Endodermal cell (in vitro differentiated cells): ENCODE results near the gene ERCC5. TPM values are rescaled to one million over a fixed set of nuclear protein-coding genes. Genes with fewer than 3 reads are reported as not detected.

Source experiments
- DNase-seq: peaks from one replicate; pipeline ENCODE4 v3.0.0-alpha.2; 2017
- H3K27ac ChIP-seq: 2 replicates; pipeline ENCODE4 v1.5.1; 2013; ENCODE audit warnings: mild to moderate bottlenecking, low read depth, low read length, moderate library complexity
- H3K27me3 ChIP-seq: 2 replicates; pipeline ENCODE4 v1.6.1; 2013; ENCODE audit warnings: mild to moderate bottlenecking, low read length, moderate library complexity; ENCODE audit not compliant: insufficient read depth, control insufficient read depth, poor library complexity, severe bottlenecking
- H3K36me3 ChIP-seq: 2 replicates; pipeline ENCODE4 v1.7.0; 2013; ENCODE audit warnings: mild to moderate bottlenecking, low read length, moderate library complexity; ENCODE audit not compliant: control insufficient read depth, insufficient read depth
- H3K4me1 ChIP-seq: one replicate; pipeline ENCODE4 v1.7.0; 2013; ENCODE audit warnings: low read length; ENCODE audit not compliant: control insufficient read depth, insufficient read depth
- H3K4me3 ChIP-seq: 2 replicates; pipeline ENCODE4 v1.5.1; 2013; ENCODE audit warnings: mild to moderate bottlenecking, low read length, moderate library complexity
- H3K9ac ChIP-seq: 2 replicates; pipeline ENCODE4 v1.6.1; 2013; ENCODE audit warnings: mild to moderate bottlenecking, low read length, moderate library complexity; ENCODE audit not compliant: poor library complexity, severe bottlenecking; ENCODE audit errors: extremely low read depth
- H3K9me3 ChIP-seq: 2 replicates; pipeline ENCODE4 v1.6.1; 2013; ENCODE audit warnings: mild to moderate bottlenecking, low read length, moderate library complexity; ENCODE audit not compliant: control insufficient read depth
- H3K27ac Mint-ChIP-seq: 2 replicates; pipeline ENCODE4 v1.8.0; 2020; ENCODE audit warnings: mixed read lengths
- H3K27me3 Mint-ChIP-seq: 2 replicates; pipeline ENCODE4 v1.8.0; 2021; ENCODE audit warnings: mild to moderate bottlenecking, mixed read lengths; ENCODE audit not compliant: insufficient read depth
- H3K36me3 Mint-ChIP-seq: 2 replicates; pipeline ENCODE4 v1.8.0; 2020; ENCODE audit warnings: low read depth, mixed read lengths
- H3K4me1 Mint-ChIP-seq: 2 replicates; pipeline ENCODE4 v1.8.0; 2020; ENCODE audit warnings: mixed read lengths
- H3K4me3 Mint-ChIP-seq: 2 replicates; pipeline ENCODE4 v1.8.0; 2020; ENCODE audit warnings: mild to moderate bottlenecking, moderate library complexity, mixed read lengths
- H3K9me3 Mint-ChIP-seq: 2 replicates; pipeline ENCODE4 v1.8.0; 2020; ENCODE audit warnings: mild to moderate bottlenecking, mixed read lengths
- WGBS, 2 experiments: methylation state at CpG; one replicate each; pipeline versions ENCODE4 v1.1.5 to v1.1.7; 2013; ENCODE audit warnings: missing lambda C conversion rate in 2 of 2, mixed read lengths in 1 of 2; ENCODE audit not compliant: insufficient coverage in 1 of 2, insufficient read length in 1 of 2; 5-methylcytosine and 5-hydroxymethylcytosine counted together
- total RNA-seq, 2 donors: library from RNA; stranded (reverse); fragmentation: NEBNext Ultra II Directional in 1 of 2; extraction: Animal tissue kit (Norgen Biotek cat#: 25700) in 1 of 2; gene quantifications; 2 replicates in 1 of 2; 3 replicates in 1 of 2; pipeline ENCODE4 v1.2.1, GENCODE V29; 2021
- TF ChIP-seq, protein P1 (sequence below): fragments of 200-600 bp; sonication (generic); conservative IDR thresholded peaks from 2 replicates; pipeline ENCODE4 v1.5.0; 2021; ENCODE audit warnings: antibody characterized with exemption, mild to moderate bottlenecking

ERCC5 gene
- total RNA-seq, 2 donors from 2014 or later = 22.4 to 26.7 TPM

DNA sequence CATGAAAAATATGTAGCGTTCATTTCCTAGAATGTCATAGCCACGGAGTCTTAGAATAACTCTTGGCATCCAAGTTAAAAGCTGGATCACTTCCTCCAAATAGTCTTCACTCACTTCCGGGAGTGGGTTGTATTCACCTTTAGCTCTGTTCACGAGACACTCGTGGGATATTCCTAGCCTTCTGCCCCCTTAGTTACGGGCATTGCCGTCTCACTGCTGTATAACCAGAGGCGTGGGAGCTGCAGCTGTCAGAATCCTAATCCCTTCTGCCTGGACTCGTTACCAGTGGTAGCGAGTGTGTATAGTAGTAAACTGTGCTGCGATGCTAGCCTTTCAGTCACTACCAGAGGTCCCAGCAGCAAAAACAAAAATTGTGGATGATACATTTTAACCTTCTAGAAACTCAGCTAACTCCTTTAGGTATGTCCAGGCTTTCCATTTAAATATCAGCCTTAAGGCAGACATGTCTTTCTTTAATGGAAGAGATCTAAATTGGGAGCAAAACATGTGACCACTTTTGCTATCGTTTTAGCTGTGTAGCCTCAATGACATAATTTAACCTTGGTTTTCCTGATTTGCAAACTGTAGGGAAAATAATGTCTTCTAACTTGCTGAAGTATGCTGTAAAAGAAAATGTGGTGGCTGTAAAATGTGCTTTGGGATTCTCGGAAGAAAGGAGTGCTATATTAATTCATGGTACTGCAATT lies 34.1 kb downstream of the ERCC5 start:
- TF ChIP-seq, protein P1, sequence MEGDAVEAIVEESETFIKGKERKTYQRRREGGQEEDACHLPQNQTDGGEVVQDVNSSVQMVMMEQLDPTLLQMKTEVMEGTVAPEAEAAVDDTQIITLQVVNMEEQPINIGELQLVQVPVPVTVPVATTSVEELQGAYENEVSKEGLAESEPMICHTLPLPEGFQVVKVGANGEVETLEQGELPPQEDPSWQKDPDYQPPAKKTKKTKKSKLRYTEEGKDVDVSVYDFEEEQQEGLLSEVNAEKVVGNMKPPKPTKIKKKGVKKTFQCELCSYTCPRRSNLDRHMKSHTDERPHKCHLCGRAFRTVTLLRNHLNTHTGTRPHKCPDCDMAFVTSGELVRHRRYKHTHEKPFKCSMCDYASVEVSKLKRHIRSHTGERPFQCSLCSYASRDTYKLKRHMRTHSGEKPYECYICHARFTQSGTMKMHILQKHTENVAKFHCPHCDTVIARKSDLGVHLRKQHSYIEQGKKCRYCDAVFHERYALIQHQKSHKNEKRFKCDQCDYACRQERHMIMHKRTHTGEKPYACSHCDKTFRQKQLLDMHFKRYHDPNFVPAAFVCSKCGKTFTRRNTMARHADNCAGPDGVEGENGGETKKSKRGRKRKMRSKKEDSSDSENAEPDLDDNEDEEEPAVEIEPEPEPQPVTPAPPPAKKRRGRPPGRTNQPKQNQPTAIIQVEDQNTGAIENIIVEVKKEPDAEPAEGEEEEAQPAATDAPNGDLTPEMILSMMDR = no peak
- peaks cover 16% of the 10 kb centered on the region for H3K36me3 ChIP-seq
- no peaks in the 10 kb centered on the region for H3K9me3 ChIP-seq
- DNase-seq = no peak
- no peaks in the 10 kb centered on the region for H3K27me3 ChIP-seq
- H3K4me1 ChIP-seq = no peaks in the 10 kb centered on the region
- no peak overlapping the region for H3K9ac ChIP-seq
- Mint-ChIP-seq H3K4me3 (no peak overlapping the region), H3K36me3 (peaks cover 8% of the 10 kb centered on the region), H3K9me3 (no peaks in the 10 kb centered on the region), H3K27ac (no peak overlapping the region), H3K4me1 (no peaks in the 10 kb centered on the region), H3K27me3 (no peaks in the 10 kb centered on the region)
- WGBS, 2 experiments = 91 to 93% methylated on average over 10 to 13 of the region's 13 CpGs
- no peak overlapping the region for H3K27ac ChIP-seq
- no peak overlapping the region for H3K4me3 ChIP-seq

DNA sequence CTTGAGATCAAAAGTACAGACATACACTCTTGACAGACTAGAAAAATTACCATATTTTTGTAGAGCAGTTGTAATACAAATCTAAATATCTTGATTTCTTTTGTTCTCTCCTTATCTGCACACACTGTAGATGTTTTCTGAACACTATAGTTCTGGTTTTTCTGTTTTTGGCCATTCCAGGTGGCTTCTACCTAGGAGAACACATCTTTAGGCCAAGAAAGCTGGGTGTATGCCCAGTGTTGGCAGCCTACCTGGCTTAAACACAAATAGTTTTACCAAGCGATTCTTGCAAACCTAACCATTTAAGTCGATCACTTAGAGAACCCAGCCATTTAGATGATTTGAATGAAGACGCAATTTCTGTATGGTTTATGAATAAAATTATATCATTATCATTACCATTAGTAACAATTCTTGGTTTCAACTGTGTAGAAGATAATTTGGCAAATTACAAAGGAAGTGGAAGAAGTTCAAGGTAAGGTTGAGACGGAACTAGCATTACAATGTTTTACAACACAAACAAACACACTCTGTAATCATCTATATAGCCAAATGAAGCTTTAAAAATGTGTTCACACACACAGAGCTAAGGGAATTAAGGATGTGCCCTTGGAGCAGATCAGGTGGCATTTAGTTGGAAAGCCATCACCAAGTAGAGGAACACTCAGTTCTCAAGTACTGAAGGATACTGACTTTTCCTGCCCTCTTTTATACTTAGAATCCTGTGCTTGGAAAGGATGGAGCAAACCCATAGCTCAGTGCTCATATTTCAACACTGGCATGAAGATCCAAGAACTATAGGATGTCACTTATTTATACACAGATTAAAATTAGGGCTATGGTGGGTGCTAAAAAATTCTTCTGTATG lies 36.2 kb downstream of the ERCC5 start:
- Mint-ChIP-seq H3K9me3 (no peaks in the 10 kb centered on the region), H3K27me3 (no peaks in the 10 kb centered on the region), H3K4me3 (no peak overlapping the region), H3K27ac (no peak overlapping the region), H3K4me1 (no peaks in the 10 kb centered on the region), H3K36me3 (no peaks in the 10 kb centered on the region)
- no peak overlapping the region for H3K4me3 ChIP-seq
- TF ChIP-seq, protein P1 = no peak
- H3K4me1 ChIP-seq = no peaks in the 10 kb centered on the region
- no peak overlapping the region for H3K27ac ChIP-seq
- no peak overlapping the region for H3K9ac ChIP-seq
- 77% methylated on average over 2 of the region's 4 CpGs; no CpG with 5 or more reads in 1 of the 2 experiments for whole genome bisulfite sequencing, 2 experiments
- no peaks in the 10 kb centered on the region for H3K36me3 ChIP-seq
- H3K9me3 ChIP-seq = no peaks in the 10 kb centered on the region
- DNase-seq = no peak
- no peaks in the 10 kb centered on the region for H3K27me3 ChIP-seq

DNA sequence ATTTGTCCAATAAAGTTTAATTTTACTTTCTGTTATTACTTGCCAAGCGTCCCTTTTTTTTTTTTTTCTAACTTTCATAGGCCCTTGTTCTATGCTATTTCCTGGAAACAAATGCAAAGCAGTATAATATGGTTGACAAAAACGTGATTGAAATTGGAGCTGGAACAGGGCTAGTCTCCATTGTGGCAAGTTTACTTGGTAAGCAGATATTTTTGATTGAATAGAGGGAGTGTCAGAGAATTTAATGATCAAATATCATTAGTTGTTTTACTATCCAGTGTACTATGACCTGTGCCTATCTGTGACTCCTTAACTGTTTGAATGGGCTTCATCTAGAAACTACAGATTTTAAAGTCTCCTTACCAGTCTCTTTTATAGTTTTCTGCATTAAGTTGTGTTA lies 46.7 kb downstream of the ERCC5 start:
- H3K4me3 Mint-ChIP-seq = no peak overlapping the region
- TF ChIP-seq, protein P1 = no peak

More for the DNA sequence above, 46.7 kb downstream of the ERCC5 start:
- H3K9me3 ChIP-seq = no peaks in the 10 kb centered on the region
- Mint-ChIP-seq H3K27ac (no peak overlapping the region), H3K9me3 (no peaks in the 10 kb centered on the region), H3K27me3 (no peaks in the 10 kb centered on the region), H3K4me1 (no peaks in the 10 kb centered on the region), H3K36me3 (no peaks in the 10 kb centered on the region)
- H3K9ac ChIP-seq = no peak overlapping the region
- no peaks in the 10 kb centered on the region for H3K36me3 ChIP-seq
- 78 to 88% methylated on average over 1 to 2 of the region's 2 CpGs for WGBS, 2 experiments
- no peaks in the 10 kb centered on the region for H3K27me3 ChIP-seq
- H3K27ac ChIP-seq = no peak overlapping the region
- no peak for DNase-seq
- no peaks in the 10 kb centered on the region for H3K4me1 ChIP-seq
- H3K4me3 ChIP-seq = no peak overlapping the region
